ENCODE measurements around the gene GABRG3. TPM values are rescaled to one million over a fixed set of nuclear protein-coding genes. Genes with fewer than 3 reads are reported as not detected.

The GABRG3 gene
- total RNA-seq, 1 experiment from 2014 or later = 0.15 TPM

GRCh38 chr15:26981492-26981891 lies 10.5 kb downstream of the GABRG3 start:
- Histone ChIP-seq H4K8ac (replicated peaks; ENCODE audit: insufficient read length, low read depth, low read length) (no peak overlapping the region), H3K18ac (ENCODE audit: insufficient read length, low read depth, low read length) (no peak overlapping the region), H3T11ph (ENCODE audit: low read length) (no peak overlapping the region), H4K5ac (ENCODE audit: insufficient read length, low read depth, low read length) (no peak overlapping the region), H3K23ac (ENCODE audit: insufficient read length, low read depth, low read length) (no peak overlapping the region), H3K9ac (ENCODE audit: extremely low read depth, insufficient read length, low read length) (no peak overlapping the region), H3K79me2 (ENCODE audit: insufficient read depth, low read length) (no peaks in the 10 kb centered on the region), H3K27ac (ENCODE audit: insufficient read length, low read depth, low read length) (no peak overlapping the region), H3K79me1 (ENCODE audit: insufficient read depth, low read depth, low read length, poor library complexity, severe bottlenecking) (no peaks in the 10 kb centered on the region), H4K20me1 (ENCODE audit: control insufficient read depth, insufficient read depth, insufficient read length) (peaks cover 3% of the 10 kb centered on the region), H2BK120ac (ENCODE audit: low read depth, low read length, poor library complexity, severe bottlenecking) (no peak overlapping the region), H2BK20ac (ENCODE audit: low read depth, low read length, poor library complexity, severe bottlenecking) (no peak overlapping the region), H4K91ac (ENCODE audit: insufficient read length, low read depth, low read length) (no peak overlapping the region), H3K4me2 (ENCODE audit: insufficient read depth, insufficient read length, low read length) (no peak overlapping the region), H3K4ac (ENCODE audit: low read depth, low read length) (no peak overlapping the region), H3K4me1 (ENCODE audit: insufficient read depth, low read length) (no peaks in the 10 kb centered on the region), H3K56ac (ENCODE audit: insufficient read length, low read depth, low read length) (no peak overlapping the region), H2AK5ac (ENCODE audit: insufficient read length, low read length) (no peak overlapping the region), H2BK15ac (ENCODE audit: low read depth, low read length) (no peak overlapping the region), H3K14ac (ENCODE audit: insufficient read depth, low read length) (no peak overlapping the region), H3K27me3 (ENCODE audit: insufficient read depth, low read length) (no peaks in the 10 kb centered on the region), H3K23me2 (ENCODE audit: insufficient read length, low read depth, low read length, poor library complexity, severe bottlenecking) (no peaks in the 10 kb centered on the region), H2BK5ac (ENCODE audit: insufficient read length, low read length) (no peak overlapping the region), H2BK12ac (ENCODE audit: insufficient read length, low read depth, low read length) (no peak overlapping the region), H3K9me3 (ENCODE audit: control insufficient read depth, low read depth, low read length) (no peaks in the 10 kb centered on the region), H2AFZ (ENCODE audit: low read length) (no peak overlapping the region)
- peaks cover 0 to 2% (median 0%) of the 10 kb centered on the region in 3 experiments; a peak in 1 of 7 replicates for H3K36me3 Mint-ChIP-seq (ENCODE audit: insufficient read depth in 1 of 3, low read depth in 3 of 3)
- DNase-seq = no peak
- WGBS (ENCODE audit: extremely low coverage, insufficient read length, low lambda C conversion rate) = no CpG with 5 or more reads among the region's 4 CpGs
- H3K9me3 Mint-ChIP-seq = no peaks in the 10 kb centered on the region; a peak in 1 of 5 replicates
- no peak for TF ChIP-seq CTCF (conservative IDR thresholded peaks at IDR 0.05)
- no peaks in the 10 kb centered on the region; a peak in 1 of 4 replicates for H3K4me1 Mint-ChIP-seq
- no peak overlapping the region for H3K4me3 Mint-ChIP-seq
- H3K27me3 Mint-ChIP-seq (ENCODE audit: low read depth) = peaks cover 12% of the 10 kb centered on the region
- no peak overlapping the region for H3K27ac Mint-ChIP-seq
